K562 (cell line): ENCODE data around the gene ANK2. TPM values are rescaled to one million over a fixed set of nuclear protein-coding genes. Genes with fewer than 3 reads are reported as not detected.

Source experiments
- CEBPB ChIP-seq: fragments of 450-650 bp; IDR thresholded peaks from 2 replicates; pipeline ENCODE4 v1.6.1; 2016; ENCODE audit warnings: missing genetic modification characterization, missing compliant biosample characterization
- NR1H2 ChIP-seq: sonication (generic); formaldehyde crosslinking; IDR thresholded peaks from 2 replicates; pipeline ENCODE4 v1.4.0; 2020; ENCODE audit warnings: mild to moderate bottlenecking, missing genetic modification reagents
- POU5F1 ChIP-seq: fragments of 150-350 bp; IDR thresholded peaks from 2 replicates; pipeline ENCODE4 v1.6.1; 2014; ENCODE audit warnings: borderline replicate concordance, low read length, low read depth, mild to moderate bottlenecking; ENCODE audit not compliant: partially characterized antibody
- RFX5 ChIP-seq: IDR thresholded peaks from 2 replicates; pipeline ENCODE4 v1.6.1; 2011; ENCODE audit warnings: low read depth, mild to moderate bottlenecking, improper control_type of control experiment, low read length
- polyA plus RNA-seq, 8 experiments: library from polyadenylated mRNA; depleted of rRNA in 4 of 8; stranded (reverse) in 5 of 8; unstranded in 3 of 8; fragments of >200 nt; fragmentation: Nextera tagmentation in 2 of 8; fragmentation: Illumina TruSeq in 1 of 8; extraction: Ambion mirVana in 2 of 8; extraction: Trizol in 1 of 8; gene quantifications; 2 replicates each; pipeline versions ENCODE4 v1.2.1 to v1.2.3, GENCODE V29; 2011 to 2014; ENCODE audit warnings: inconsistent platforms in 1 of 8, missing spikeins in 1 of 8
- total RNA-seq, 7 experiments: library from RNA; depleted of rRNA in 6 of 7; stranded (reverse); fragments of >200 nt in 6 of 7; fragmentation: Illumina TruSeq in 2 of 7; extraction: Trizol in 2 of 7; gene quantifications; 2 replicates each; pipeline versions ENCODE4 v1.2.1 to v1.2.3, GENCODE V29; 2011 to 2021; ENCODE audit warnings: low replicate concordance in 1 of 7
- TF ChIP-seq, protein P1 (sequence below): sonication (generic); formaldehyde crosslinking; IDR thresholded peaks from 2 replicates; pipeline ENCODE4 v1.8.0; 2022; ENCODE audit warnings: mild to moderate bottlenecking, missing genetic modification reagents
- TF ChIP-seq, protein P2 (sequence below): fragments of 250-450 bp; sonication (Bioruptor Pico); IDR thresholded peaks from 2 replicates; pipeline ENCODE4 v1.8.0; 2022; ENCODE audit warnings: moderate library complexity, mild to moderate bottlenecking, inconsistent platforms
- TF ChIP-seq, protein P3 (sequence below): IDR thresholded peaks from 2 replicates; pipeline ENCODE4 v1.6.1; 2012; ENCODE audit warnings: low read depth, low read length, improper control_type of control experiment, borderline replicate concordance

ANK2 gene
- total and polyA plus RNA-seq, 9 of the 15 experiments (the other 6 are each of a cell fraction or from before 2014, with no cell fraction given) = 0.07 to 0.24 TPM; not detected in 7

- TF ChIP-seq, protein P1, sequence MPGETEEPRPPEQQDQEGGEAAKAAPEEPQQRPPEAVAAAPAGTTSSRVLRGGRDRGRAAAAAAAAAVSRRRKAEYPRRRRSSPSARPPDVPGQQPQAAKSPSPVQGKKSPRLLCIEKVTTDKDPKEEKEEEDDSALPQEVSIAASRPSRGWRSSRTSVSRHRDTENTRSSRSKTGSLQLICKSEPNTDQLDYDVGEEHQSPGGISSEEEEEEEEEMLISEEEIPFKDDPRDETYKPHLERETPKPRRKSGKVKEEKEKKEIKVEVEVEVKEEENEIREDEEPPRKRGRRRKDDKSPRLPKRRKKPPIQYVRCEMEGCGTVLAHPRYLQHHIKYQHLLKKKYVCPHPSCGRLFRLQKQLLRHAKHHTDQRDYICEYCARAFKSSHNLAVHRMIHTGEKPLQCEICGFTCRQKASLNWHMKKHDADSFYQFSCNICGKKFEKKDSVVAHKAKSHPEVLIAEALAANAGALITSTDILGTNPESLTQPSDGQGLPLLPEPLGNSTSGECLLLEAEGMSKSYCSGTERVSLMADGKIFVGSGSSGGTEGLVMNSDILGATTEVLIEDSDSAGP (CRISPR knock-in tag) = no peak
- no peak for TF ChIP-seq CEBPB
- no peak for TF ChIP-seq POU5F1
- TF ChIP-seq, protein P2, sequence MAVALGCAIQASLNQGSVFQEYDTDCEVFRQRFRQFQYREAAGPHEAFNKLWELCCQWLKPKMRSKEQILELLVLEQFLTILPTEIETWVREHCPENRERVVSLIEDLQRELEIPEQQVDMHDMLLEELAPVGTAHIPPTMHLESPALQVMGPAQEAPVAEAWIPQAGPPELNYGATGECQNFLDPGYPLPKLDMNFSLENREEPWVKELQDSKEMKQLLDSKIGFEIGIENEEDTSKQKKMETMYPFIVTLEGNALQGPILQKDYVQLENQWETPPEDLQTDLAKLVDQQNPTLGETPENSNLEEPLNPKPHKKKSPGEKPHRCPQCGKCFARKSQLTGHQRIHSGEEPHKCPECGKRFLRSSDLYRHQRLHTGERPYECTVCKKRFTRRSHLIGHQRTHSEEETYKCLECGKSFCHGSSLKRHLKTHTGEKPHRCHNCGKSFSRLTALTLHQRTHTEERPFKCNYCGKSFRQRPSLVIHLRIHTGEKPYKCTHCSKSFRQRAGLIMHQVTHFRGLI = no peak
- TF ChIP-seq NR1H2 (CRISPR knock-in tag) = no peak
- no peak for TF ChIP-seq RFX5
- TF ChIP-seq, protein P3, sequence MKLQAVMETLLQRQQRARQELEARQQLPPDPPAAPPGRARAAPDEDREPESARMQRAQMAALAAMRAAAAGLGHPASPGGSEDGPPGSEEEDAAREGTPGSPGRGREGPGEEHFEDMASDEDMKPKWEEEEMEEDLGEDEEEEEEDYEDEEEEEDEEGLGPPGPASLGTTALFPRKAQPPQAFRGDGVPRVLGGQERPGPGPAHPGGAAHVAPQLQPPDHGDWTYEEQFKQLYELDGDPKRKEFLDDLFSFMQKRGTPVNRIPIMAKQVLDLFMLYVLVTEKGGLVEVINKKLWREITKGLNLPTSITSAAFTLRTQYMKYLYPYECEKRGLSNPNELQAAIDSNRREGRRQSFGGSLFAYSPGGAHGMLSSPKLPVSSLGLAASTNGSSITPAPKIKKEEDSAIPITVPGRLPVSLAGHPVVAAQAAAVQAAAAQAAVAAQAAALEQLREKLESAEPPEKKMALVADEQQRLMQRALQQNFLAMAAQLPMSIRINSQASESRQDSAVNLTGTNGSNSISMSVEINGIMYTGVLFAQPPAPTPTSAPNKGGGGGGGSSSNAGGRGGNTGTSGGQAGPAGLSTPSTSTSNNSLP = no peak
These were observed 119.9 kb downstream of the ANK2 start (continued) for GRCh38 chr4:113169368-113169767.
